ACHN (cell line): ENCODE results near the gene C3orf22.

ENCODE experiments used
- DNase-seq: peaks from one replicate; pipeline ENCODE4 v3.0.0-alpha.2; 2015
- in situ Hi-C: cut with HindIII; loops from 2 replicates; pipeline ENCODE4 v1.10.0; 2017; ENCODE audit warnings: low sequenced_read_pairs, low pct_ligation_motif_present, low pct_unique_long_range_greater_than_20kb

The C3orf22 gene

DNA sequence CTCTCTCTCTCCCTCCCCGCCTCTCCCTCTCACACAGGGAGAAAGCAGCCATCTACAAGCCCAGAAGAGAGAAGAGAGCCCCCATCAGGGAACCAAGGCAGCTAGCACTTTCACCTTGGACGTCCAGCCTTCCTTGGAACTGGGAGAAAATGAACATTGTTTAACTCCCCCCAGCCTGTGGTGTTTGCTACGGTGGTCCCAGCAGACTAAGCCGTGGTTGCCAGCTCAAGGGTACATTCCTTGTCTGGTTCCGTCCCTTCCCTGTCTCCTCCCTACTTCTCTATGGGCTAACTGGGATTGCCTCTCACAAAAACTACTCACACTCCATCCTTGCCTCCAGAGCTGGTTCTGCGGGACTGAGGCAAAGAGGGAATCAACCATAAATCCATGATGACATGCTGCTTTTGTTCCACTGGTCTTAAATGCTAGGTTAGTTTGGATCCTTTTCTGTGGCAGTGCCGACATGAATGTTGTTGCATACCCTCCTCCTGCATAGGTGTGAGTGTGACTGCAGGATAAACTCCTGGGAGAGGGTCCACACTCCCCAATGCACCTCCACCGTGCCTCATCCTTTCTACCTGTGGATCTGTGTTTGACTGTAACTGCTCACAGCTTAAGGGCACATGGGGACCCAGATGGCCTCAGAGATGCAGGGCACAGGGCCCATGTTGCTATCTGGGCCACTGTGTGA lies 12.0 kb downstream of the C3orf22 start:
- in situ Hi-C loops: no loop called here
- DNase-seq: no peak

DNA sequence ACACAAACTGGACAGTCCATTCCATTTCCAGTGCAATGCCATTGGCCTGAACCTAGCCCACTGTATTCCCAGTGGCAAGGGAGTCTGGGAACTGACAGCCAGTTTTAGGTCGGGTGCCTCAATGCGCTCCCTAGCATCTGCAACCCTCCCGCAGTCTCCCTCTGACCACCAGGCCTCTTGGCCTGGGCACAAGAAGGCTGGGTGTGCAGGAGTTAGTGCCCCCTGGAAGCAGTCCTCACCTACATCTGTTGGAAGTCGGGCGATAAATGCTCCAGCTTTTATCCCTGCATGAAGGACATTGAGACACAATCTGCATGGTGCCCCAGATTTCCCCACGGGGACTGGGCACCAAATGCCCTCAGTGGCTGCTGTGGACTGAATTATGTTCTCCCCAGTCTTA lies 12.7 kb downstream of the C3orf22 start:
- in situ Hi-C loops: no loop called here
- DNase-seq: no peak

DNA sequence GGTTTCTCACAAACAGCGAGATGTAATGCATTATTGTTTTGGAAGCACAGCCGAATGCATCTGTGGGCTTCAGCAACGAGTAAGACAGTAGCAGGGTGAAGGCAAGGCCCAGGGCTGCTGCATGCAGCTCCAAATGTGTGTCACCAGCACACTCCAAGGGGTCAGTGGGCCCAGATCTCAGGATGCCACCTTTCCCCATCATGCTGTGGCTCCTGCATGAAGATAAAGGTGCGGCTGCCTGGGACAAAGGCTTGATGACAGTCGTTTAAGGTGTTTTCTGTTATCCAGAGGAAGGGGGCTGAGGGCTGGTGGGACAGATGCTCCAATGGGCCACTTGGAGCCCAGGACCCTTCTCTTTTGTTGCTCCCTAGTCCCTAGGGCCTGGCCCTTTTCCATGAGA lies 13.2 kb downstream of the C3orf22 start:
- in situ Hi-C loops: no loop called here

GRCh38 chr3:126544596-126545281 lies 14.0 kb downstream of the C3orf22 start:
- in situ Hi-C loops: no loop called here
- no peak for DNase-seq

More for the DNA sequence above, 13.2 kb downstream of the C3orf22 start:
- no peak for DNase-seq

GRCh38 chr3:126543457-126544061 lies 15.2 kb downstream of the C3orf22 start:
- no peak for DNase-seq
- in situ Hi-C loops: no loop called here

- no peak for DNase-seq
- in situ Hi-C loops: no loop called here
Measured at GRCh38 chr3:126542340-126543241, 16.1 kb downstream of the C3orf22 start.

- in situ Hi-C loops: no loop called here
- DNase-seq: no peak
Measured at GRCh38 chr3:126541628-126542339, 16.9 kb downstream of the C3orf22 start.

DNA sequence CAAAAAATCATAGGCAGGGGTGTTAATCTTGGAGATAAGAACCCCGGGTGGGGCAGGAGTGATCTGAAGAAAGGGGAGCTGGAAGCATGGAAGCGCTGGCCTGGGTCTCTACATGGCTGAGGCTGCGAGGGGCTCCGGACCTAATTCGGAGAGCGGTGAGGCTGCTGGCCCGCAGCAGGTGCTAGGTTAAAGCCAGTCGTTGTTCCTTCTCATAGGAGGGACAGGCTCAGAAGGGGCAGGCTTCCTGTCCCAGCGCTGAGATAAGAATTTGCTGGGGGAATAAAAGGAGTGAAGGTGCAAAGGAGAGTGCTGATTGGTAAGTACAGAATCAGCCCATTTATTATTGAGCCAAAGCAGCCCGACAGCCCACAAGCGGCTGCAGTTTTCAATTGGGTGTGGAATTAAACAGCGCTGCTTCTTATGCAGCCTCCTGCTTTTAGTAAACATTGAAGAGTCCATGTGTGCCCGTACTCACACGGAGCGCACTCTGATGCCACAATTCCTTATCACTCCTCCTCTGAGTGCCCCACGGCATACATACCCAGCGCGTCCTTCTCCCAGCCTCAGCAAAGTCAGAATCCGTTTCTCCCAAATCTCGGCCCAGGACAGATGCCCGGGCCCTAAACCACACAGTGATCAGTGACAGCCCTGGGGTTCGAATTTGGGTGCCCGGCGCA lies 17.6 kb downstream of the C3orf22 start:
- DNase-seq: no peak
- in situ Hi-C loops: no loop called here

GRCh38 chr3:126540342-126540849 lies 18.3 kb downstream of the C3orf22 start:
- in situ Hi-C loops: no loop called here
- peak; percentile 92 for DNase-seq

GRCh38 chr3:126539558-126540250 lies 19.0 kb downstream of the C3orf22 start:
- no peak for DNase-seq
- in situ Hi-C loops: no loop called here

- in situ Hi-C loops: no loop called here
- DNase-seq: no peak
Measured at GRCh38 chr3:126538966-126539365, 19.8 kb downstream of the C3orf22 start.

DNA sequence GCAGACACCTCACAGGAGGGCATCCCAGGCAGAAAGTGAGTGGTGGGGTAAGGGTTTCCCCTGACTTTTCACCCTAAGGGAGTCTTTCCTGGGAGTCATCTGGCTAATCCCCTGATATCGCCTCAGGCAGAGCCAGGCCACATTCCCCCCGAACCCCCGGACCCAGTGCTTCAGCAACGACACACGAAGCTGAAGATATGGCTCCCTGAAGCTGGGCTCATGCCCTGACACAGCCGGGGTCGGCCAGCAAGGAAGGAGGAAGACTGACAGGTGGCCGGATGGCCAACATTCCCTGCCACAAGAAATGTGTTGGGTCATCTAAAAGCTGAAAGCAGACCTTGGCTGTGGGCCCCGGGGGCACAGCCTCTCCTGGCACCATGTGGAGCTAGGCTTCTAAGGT lies 20.4 kb downstream of the C3orf22 start:
- in situ Hi-C loops: no loop called here
- DNase-seq: no peak

- DNase-seq: no peak
- in situ Hi-C loops: no loop called here
Measured at GRCh38 chr3:126537730-126538281, 20.9 kb downstream of the C3orf22 start.

- in situ Hi-C loops: no loop called here
- DNase-seq: no peak
Measured at GRCh38 chr3:126537116-126537729, 21.5 kb downstream of the C3orf22 start.

DNA sequence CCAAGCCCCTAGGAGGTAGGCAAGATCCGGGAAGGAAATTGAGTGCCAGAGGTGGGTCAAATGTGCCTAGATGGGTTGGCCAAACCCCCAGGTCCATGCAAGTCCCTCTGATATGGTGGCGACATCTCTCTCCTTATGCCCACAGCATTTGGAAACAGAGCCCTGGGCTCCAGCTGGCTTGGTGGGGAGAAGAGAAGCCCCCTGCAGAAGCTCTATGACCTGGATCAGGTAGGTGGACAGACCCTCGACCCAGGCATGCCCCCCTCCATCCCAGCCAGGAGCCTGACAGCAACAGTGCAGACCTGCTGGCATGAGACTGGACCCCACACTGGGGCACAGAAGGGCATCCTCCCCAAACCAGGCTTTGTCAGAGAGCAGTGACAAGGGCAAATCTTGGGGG lies 22.6 kb downstream of the C3orf22 start:
- in situ Hi-C loops: no loop called here
- DNase-seq: no peak

DNA sequence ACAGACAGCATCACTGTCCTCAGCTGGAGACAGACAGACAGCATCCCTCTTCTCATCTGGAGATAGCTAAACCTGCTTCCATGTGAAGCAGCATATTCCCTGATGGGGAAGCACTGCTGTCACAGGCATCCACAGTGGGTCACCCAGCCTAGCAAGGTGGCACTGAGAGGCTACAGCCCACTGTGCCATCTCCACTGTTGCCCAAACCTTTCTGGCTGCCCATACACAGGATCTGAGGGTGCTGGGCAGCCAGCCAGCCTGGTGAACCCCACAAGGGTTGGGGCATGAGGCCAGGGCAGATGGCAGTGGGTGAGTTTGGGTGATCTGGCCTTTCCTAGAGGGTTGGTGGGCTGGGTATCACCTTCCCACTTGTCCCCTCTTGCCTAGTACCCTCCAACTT lies 23.1 kb downstream of the C3orf22 start:
- in situ Hi-C loops: no loop called here
- no peak for DNase-seq
